ENCODE measurements around the gene POC5.

The POC5 gene

DNA sequence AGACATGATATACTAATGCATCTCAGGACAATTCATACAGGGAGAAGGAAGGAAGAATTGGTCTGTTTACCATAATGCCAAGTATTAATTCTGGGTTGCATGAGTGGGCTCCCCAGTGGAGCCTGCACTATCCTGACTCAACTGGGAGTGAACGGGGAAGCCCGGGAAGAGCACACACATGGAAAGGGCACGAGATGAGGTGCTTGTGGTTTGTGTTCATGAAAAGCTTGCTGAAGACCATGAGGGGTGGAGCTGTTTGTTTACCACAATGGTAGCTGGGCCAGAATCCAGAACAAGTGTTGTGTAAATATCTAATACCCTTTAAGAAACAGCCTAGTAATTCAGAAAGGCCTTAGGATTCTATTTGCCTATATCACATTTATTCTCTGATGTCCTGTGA is 44.6 kb downstream of the POC5 start:
- no peak for TF ChIP-seq EZH2phosphoT487 (conservative IDR thresholded peaks at IDR 0.05; ENCODE audit: low read length)
- TF ChIP-seq, protein P1, sequence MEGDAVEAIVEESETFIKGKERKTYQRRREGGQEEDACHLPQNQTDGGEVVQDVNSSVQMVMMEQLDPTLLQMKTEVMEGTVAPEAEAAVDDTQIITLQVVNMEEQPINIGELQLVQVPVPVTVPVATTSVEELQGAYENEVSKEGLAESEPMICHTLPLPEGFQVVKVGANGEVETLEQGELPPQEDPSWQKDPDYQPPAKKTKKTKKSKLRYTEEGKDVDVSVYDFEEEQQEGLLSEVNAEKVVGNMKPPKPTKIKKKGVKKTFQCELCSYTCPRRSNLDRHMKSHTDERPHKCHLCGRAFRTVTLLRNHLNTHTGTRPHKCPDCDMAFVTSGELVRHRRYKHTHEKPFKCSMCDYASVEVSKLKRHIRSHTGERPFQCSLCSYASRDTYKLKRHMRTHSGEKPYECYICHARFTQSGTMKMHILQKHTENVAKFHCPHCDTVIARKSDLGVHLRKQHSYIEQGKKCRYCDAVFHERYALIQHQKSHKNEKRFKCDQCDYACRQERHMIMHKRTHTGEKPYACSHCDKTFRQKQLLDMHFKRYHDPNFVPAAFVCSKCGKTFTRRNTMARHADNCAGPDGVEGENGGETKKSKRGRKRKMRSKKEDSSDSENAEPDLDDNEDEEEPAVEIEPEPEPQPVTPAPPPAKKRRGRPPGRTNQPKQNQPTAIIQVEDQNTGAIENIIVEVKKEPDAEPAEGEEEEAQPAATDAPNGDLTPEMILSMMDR (IDR thresholded peaks at IDR 0.05; ENCODE audit: insufficient read depth, low read length, poor library complexity, severe bottlenecking) = no peak
- Histone ChIP-seq H3K79me2 (ENCODE audit: insufficient read depth, low read length) (no peaks in the 10 kb centered on the region), H3K9me3 (ENCODE audit: insufficient read depth, low read length) (no peaks in the 10 kb centered on the region)

DNA sequence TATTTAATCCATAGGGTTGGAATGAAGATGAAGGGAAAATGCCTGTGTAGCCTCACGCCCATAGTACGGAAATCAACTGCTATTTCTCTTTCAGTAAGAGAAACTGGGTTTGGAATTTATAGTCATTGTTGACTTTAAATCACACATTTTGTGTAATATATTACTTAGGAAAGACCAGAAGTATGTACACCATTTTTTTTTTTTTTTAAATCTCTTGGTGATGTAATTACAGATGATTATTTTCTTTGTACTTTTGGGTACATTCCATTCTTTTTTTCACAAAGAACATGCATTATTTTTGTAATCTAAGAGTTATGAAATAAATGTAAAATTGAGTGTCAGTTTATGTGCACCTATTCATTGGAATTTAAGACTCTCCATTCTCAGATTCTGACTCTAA is 45.7 kb downstream of the POC5 start:
- no peaks in the 10 kb centered on the region for H3K9me3 ChIP-seq (ENCODE audit: insufficient read depth, low read length)
- no peaks in the 10 kb centered on the region for H4K20me1 ChIP-seq (ENCODE audit: low read depth, low read length)
- H3K4me3 ChIP-seq (ENCODE audit: insufficient read depth, low read length, poor library complexity, severe bottlenecking) = no peak overlapping the region
- TF ChIP-seq, protein P1 (IDR thresholded peaks at IDR 0.05; ENCODE audit: insufficient read depth, low read length, poor library complexity, severe bottlenecking) = no peak
- no peak for TF ChIP-seq EZH2phosphoT487 (conservative IDR thresholded peaks at IDR 0.05; ENCODE audit: low read length)
- peaks cover 5% of the 10 kb centered on the region; the same call in 1 of the 2 replicates for H3K36me3 ChIP-seq (ENCODE audit: low read length)
- H3K4me2 ChIP-seq (ENCODE audit: low read depth, low read length, poor library complexity, severe bottlenecking) = no peak overlapping the region
- no peaks in the 10 kb centered on the region for H3F3A ChIP-seq (ENCODE audit: insufficient read depth)
- no peaks in the 10 kb centered on the region for H3K27me3 ChIP-seq (ENCODE audit: low read length)
- H3K27ac ChIP-seq (ENCODE audit: low read depth, low read length) = no peak overlapping the region
- H3K9me2 ChIP-seq (replicated peaks; ENCODE audit: insufficient read depth, low read length) = no peaks in the 10 kb centered on the region
- no peak overlapping the region for H3K9ac ChIP-seq (ENCODE audit: low read length)
- no peaks in the 10 kb centered on the region for H3K79me2 ChIP-seq (ENCODE audit: insufficient read depth, low read length)
- H2AFZ ChIP-seq (ENCODE audit: low read depth, low read length, severe bottlenecking) = no peak overlapping the region

More for the DNA sequence above, 44.6 kb downstream of the POC5 start:
- no peak overlapping the region for H2AFZ ChIP-seq (ENCODE audit: low read depth, low read length, severe bottlenecking)
- peaks cover 10% of the 10 kb centered on the region; the same call in 1 of the 2 replicates for H3K36me3 ChIP-seq (ENCODE audit: low read length)
- no peaks in the 10 kb centered on the region for H3K9me2 ChIP-seq (replicated peaks; ENCODE audit: insufficient read depth, low read length)
- H4K20me1 ChIP-seq (ENCODE audit: low read depth, low read length) = no peaks in the 10 kb centered on the region
- H3K4me3 ChIP-seq (ENCODE audit: insufficient read depth, low read length, poor library complexity, severe bottlenecking) = no peak overlapping the region
- H3K9ac ChIP-seq (ENCODE audit: low read length) = no peak overlapping the region
- no peak overlapping the region for H3K27ac ChIP-seq (ENCODE audit: low read depth, low read length)
- H3F3A ChIP-seq (ENCODE audit: insufficient read depth) = no peaks in the 10 kb centered on the region
- H3K27me3 ChIP-seq (ENCODE audit: low read length) = no peaks in the 10 kb centered on the region
- no peak overlapping the region for H3K4me2 ChIP-seq (ENCODE audit: low read depth, low read length, poor library complexity, severe bottlenecking)

DNA sequence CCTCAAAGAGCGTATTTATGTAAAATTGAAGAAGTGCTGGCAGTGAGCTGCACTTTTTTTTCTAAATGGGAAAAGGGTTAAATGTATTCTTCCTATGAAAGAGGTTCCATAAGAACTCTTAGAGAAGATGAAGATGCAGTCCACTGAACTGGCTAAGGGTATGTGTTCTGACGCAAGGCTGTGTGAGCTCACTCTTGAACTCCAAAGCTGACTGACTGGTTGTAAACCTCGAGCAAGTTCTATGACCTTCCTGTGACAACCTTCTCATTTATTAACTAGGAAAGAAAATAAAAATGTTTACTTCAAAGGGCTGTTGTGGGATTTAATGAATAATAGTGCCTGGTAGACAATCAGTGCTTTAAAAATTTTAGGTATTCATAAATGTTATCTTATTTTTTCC is 46.7 kb downstream of the POC5 start:
- no peaks in the 10 kb centered on the region for H3K9me3 ChIP-seq (ENCODE audit: insufficient read depth, low read length)
- no peak overlapping the region for H3K9ac ChIP-seq (ENCODE audit: low read length)
- H3K4me3 ChIP-seq (ENCODE audit: insufficient read depth, low read length, poor library complexity, severe bottlenecking) = no peak overlapping the region
- no peaks in the 10 kb centered on the region for H3K79me2 ChIP-seq (ENCODE audit: insufficient read depth, low read length)
- no peaks in the 10 kb centered on the region for H3F3A ChIP-seq (ENCODE audit: insufficient read depth)
- no peaks in the 10 kb centered on the region for H3K27me3 ChIP-seq (ENCODE audit: low read length)
- no peaks in the 10 kb centered on the region for H3K9me2 ChIP-seq (replicated peaks; ENCODE audit: insufficient read depth, low read length)
- H3K4me2 ChIP-seq (ENCODE audit: low read depth, low read length, poor library complexity, severe bottlenecking) = no peak overlapping the region
- H4K20me1 ChIP-seq (ENCODE audit: low read depth, low read length) = no peaks in the 10 kb centered on the region
- no peak for TF ChIP-seq EZH2phosphoT487 (conservative IDR thresholded peaks at IDR 0.05; ENCODE audit: low read length)
- TF ChIP-seq, protein P1 (IDR thresholded peaks at IDR 0.05; ENCODE audit: insufficient read depth, low read length, poor library complexity, severe bottlenecking) = no peak
- no peak overlapping the region for H2AFZ ChIP-seq (ENCODE audit: low read depth, low read length, severe bottlenecking)
- H3K36me3 ChIP-seq (ENCODE audit: low read length) = peaks cover 5% of the 10 kb centered on the region; the same call in 1 of the 2 replicates
- H3K27ac ChIP-seq (ENCODE audit: low read depth, low read length) = no peak overlapping the region

All from SU-DHL-6 (cell line).